ENCODE measurements around the gene DLX3. TPM values are rescaled to one million over a fixed set of nuclear protein-coding genes. Genes with fewer than 3 reads are reported as not detected.
A peak's percentile ranks its signal among the peaks of the same experiment; 100 is the strongest.

DLX3 gene
- total RNA-seq, 1 experiment from 2014 or later: 0.74 TPM

DNA sequence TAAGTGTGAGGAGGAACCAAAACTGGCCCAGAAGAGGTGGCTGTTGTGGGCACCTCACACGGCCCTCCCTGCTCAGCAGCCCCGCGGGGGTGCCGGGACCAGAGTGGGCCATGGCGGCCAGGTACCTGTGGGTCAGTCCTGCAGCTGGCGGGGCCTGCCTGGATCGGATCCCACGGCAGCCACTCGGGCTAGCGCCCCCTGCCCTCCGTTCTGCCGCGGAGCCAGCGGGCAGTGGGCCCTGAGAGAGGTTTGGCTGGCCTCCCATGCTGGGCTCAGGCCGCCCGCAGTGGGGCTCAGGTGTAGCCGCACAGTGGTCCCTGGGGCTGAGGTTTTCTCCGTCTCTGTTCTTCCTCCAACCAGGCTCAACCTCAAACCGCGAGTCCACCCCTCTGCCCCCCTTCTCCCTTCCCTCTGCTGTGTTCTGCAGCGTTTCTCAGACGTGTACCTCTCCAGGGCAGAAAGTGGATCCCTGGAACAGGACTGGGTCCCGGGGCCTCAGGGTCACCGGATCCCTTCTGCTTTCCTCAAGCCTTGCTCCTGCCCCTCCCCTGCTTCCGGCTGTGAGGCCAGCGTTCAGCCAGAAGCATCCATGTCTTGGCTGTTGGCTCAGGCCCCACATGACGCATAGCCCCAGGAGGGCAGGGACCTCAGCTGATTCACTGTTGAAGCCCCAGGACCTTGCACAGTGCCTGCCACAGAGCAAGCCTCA lies 32.3 kb upstream of the DLX3 start (continued):
- TF ChIP-seq, protein P1, sequence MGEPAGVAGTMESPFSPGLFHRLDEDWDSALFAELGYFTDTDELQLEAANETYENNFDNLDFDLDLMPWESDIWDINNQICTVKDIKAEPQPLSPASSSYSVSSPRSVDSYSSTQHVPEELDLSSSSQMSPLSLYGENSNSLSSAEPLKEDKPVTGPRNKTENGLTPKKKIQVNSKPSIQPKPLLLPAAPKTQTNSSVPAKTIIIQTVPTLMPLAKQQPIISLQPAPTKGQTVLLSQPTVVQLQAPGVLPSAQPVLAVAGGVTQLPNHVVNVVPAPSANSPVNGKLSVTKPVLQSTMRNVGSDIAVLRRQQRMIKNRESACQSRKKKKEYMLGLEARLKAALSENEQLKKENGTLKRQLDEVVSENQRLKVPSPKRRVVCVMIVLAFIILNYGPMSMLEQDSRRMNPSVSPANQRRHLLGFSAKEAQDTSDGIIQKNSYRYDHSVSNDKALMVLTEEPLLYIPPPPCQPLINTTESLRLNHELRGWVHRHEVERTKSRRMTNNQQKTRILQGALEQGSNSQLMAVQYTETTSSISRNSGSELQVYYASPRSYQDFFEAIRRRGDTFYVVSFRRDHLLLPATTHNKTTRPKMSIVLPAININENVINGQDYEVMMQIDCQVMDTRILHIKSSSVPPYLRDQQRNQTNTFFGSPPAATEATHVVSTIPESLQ (CRISPR knock-in tag; IDR thresholded peaks at IDR 0.05): no peak
- no peak for TF ChIP-seq IRF2 (CRISPR knock-in tag; IDR thresholded peaks at IDR 0.05; ENCODE audit: borderline replicate concordance, low read depth)
- TF ChIP-seq, protein P2, sequence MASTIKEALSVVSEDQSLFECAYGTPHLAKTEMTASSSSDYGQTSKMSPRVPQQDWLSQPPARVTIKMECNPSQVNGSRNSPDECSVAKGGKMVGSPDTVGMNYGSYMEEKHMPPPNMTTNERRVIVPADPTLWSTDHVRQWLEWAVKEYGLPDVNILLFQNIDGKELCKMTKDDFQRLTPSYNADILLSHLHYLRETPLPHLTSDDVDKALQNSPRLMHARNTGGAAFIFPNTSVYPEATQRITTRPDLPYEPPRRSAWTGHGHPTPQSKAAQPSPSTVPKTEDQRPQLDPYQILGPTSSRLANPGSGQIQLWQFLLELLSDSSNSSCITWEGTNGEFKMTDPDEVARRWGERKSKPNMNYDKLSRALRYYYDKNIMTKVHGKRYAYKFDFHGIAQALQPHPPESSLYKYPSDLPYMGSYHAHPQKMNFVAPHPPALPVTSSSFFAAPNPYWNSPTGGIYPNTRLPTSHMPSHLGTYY (CRISPR knock-in tag; IDR thresholded peaks at IDR 0.05): no peak
- TF ChIP-seq NR2C2 (CRISPR knock-in tag; IDR thresholded peaks at IDR 0.05): no peak
- TF ChIP-seq ZNF396 (CRISPR knock-in tag; IDR thresholded peaks at IDR 0.05; ENCODE audit: borderline replicate concordance): no peak
- TF ChIP-seq, protein P3, sequence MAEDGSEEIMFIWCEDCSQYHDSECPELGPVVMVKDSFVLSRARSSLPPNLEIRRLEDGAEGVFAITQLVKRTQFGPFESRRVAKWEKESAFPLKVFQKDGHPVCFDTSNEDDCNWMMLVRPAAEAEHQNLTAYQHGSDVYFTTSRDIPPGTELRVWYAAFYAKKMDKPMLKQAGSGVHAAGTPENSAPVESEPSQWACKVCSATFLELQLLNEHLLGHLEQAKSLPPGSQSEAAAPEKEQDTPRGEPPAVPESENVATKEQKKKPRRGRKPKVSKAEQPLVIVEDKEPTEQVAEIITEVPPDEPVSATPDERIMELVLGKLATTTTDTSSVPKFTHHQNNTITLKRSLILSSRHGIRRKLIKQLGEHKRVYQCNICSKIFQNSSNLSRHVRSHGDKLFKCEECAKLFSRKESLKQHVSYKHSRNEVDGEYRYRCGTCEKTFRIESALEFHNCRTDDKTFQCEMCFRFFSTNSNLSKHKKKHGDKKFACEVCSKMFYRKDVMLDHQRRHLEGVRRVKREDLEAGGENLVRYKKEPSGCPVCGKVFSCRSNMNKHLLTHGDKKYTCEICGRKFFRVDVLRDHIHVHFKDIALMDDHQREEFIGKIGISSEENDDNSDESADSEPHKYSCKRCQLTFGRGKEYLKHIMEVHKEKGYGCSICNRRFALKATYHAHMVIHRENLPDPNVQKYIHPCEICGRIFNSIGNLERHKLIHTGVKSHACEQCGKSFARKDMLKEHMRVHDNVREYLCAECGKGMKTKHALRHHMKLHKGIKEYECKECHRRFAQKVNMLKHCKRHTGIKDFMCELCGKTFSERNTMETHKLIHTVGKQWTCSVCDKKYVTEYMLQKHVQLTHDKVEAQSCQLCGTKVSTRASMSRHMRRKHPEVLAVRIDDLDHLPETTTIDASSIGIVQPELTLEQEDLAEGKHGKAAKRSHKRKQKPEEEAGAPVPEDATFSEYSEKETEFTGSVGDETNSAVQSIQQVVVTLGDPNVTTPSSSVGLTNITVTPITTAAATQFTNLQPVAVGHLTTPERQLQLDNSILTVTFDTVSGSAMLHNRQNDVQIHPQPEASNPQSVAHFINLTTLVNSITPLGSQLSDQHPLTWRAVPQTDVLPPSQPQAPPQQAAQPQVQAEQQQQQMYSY (CRISPR knock-in tag; IDR thresholded peaks at IDR 0.05): no peak
- 0 out of 2 replicates have a peak, but pooled peaks have one; percentile 71 for TF ChIP-seq KAT7 (CRISPR knock-in tag; IDR thresholded peaks at IDR 0.05; ENCODE audit: borderline replicate concordance)

DNA sequence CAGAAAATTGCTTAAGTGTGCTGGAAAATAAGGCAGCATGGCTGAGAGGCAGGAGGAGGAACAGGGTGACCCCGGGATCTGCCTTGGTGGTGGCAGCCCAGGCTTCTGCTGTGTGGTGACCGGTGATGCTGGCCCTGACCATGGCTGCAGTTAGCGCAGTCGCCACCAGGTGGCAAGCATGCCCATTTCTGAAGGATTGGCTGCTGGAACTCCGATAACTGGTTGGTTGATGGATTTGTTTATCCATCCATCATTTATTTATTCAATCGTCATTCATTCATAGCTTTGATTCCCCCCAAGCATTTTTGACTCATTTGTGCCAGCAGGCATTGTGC lies 31.8 kb upstream of the DLX3 start:
- POLR2A ChIA-PET: no interaction called here
- CTCF ChIA-PET: interaction anchor here (0.6 to 8.2 kb wide), 7 partner anchors 30 to 185 kb away, joined by 3 to 71 read pairs (median 25); partner anchors contain the start of genes ITGA3 and PDK2
- DNase-seq (ENCODE audit: low spot score) (peak; percentile 92), ATAC-seq (peak; percentile 67)
- peaks cover 11% of the 10 kb centered on the region for H3K27me3 Mint-ChIP-seq (ENCODE audit: low read depth)
- H3K4me1 Mint-ChIP-seq: peaks cover 25% of the 10 kb centered on the region
- H3K27ac Mint-ChIP-seq: no peak overlapping the region
- peaks cover 4% of the 10 kb centered on the region; the same call in 1 of the 2 replicates for H3K9me3 Mint-ChIP-seq
- no peak overlapping the region for H3K4me3 Mint-ChIP-seq
- no peaks in the 10 kb centered on the region for H3K36me3 Mint-ChIP-seq
- TF ChIP-seq, protein P4, sequence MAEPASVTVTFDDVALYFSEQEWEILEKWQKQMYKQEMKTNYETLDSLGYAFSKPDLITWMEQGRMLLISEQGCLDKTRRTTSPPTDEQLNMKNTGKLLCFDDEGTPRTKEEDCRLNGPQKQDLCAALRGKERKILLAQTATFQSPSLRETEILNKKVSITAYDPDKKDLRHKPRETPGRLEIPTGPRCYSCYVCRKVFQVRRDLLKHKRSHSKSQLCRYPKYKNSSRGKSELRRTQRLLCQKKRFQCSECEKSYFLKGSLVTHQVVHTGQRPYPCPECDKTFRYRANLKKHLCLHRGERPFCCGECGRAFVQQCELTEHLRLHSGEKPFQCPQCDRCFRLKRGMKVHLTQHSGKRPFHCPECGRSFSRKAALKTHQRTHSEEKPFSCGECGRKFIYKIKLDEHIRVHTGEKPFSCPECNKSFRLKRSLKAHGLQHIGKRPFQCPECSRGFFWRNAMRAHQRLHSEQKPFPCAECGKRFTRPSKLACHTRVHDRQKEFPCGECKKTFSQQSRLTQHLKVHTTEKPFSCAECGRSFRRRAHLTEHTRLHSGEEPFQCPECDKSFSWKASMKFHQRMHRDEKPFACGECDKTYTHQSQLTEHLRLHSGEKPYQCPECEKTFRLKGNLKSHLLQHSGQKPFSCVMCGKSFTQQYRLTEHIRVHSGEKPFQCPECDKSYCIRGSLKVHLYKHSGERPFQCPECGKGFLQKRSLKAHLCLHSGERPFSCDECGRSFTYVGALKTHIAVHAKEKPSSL (CRISPR knock-in tag; conservative IDR thresholded peaks at IDR 0.05): no peak
- TF ChIP-seq SP1 (CRISPR knock-in tag; conservative IDR thresholded peaks at IDR 0.05) (peak; percentile 40; the same call in 1 of the 2 replicates), ZNF416 (CRISPR knock-in tag; IDR thresholded peaks at IDR 0.05) (no peak), EMX1 (CRISPR knock-in tag; IDR thresholded peaks at IDR 0.05) (no peak)
- TF ChIP-seq, protein P5, sequence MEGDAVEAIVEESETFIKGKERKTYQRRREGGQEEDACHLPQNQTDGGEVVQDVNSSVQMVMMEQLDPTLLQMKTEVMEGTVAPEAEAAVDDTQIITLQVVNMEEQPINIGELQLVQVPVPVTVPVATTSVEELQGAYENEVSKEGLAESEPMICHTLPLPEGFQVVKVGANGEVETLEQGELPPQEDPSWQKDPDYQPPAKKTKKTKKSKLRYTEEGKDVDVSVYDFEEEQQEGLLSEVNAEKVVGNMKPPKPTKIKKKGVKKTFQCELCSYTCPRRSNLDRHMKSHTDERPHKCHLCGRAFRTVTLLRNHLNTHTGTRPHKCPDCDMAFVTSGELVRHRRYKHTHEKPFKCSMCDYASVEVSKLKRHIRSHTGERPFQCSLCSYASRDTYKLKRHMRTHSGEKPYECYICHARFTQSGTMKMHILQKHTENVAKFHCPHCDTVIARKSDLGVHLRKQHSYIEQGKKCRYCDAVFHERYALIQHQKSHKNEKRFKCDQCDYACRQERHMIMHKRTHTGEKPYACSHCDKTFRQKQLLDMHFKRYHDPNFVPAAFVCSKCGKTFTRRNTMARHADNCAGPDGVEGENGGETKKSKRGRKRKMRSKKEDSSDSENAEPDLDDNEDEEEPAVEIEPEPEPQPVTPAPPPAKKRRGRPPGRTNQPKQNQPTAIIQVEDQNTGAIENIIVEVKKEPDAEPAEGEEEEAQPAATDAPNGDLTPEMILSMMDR (IDR thresholded peaks at IDR 0.05): peak; percentile 92

Measured in WTC11 (cell line).